ENCODE measurements around the gene NTM.

The NTM gene

DNA sequence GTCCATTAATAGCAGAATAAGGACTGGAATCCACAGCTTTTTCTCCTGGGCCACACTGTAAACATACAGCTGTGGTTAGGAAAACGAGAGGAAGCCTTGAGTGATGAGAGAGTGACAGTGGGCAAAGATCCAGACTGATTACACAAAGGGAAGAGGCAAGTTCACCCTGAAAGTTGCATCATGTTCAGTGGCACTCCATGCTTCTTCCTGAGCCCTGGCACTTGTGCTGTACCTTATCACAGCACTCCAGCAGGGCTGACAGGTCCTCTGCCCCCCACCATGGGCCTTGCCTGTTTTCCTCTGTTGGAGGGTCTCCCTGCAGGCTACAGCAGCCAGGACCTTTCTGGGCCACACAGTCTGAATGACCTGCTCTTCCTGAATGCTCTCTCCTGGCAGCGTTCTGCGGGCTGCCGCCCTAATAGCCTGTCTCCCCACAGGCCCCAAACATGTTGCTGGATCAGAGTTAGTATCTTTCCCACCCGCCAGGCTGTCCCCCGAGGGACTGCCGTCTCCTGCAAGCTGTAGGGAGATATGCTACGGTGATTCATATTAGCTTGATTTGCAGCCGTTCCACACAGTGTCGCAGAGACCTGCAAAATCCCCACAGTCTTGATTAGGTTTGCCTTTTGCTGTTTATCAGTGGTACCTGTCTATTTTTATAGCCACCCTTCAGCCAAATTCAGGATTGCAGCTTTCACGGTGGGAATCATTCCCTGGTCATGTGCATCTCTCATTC lies 60.2 kb downstream of the NTM start:
- TF ChIP-seq, protein P1, sequence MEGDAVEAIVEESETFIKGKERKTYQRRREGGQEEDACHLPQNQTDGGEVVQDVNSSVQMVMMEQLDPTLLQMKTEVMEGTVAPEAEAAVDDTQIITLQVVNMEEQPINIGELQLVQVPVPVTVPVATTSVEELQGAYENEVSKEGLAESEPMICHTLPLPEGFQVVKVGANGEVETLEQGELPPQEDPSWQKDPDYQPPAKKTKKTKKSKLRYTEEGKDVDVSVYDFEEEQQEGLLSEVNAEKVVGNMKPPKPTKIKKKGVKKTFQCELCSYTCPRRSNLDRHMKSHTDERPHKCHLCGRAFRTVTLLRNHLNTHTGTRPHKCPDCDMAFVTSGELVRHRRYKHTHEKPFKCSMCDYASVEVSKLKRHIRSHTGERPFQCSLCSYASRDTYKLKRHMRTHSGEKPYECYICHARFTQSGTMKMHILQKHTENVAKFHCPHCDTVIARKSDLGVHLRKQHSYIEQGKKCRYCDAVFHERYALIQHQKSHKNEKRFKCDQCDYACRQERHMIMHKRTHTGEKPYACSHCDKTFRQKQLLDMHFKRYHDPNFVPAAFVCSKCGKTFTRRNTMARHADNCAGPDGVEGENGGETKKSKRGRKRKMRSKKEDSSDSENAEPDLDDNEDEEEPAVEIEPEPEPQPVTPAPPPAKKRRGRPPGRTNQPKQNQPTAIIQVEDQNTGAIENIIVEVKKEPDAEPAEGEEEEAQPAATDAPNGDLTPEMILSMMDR (conservative IDR thresholded peaks at IDR 0.05; ENCODE audit: low read depth, low read length) = no peak
- no peak for DNase-seq (ENCODE audit: low read depth)
- no peak overlapping the region for H3K4me3 ChIP-seq (ENCODE audit: low read length)

DNA sequence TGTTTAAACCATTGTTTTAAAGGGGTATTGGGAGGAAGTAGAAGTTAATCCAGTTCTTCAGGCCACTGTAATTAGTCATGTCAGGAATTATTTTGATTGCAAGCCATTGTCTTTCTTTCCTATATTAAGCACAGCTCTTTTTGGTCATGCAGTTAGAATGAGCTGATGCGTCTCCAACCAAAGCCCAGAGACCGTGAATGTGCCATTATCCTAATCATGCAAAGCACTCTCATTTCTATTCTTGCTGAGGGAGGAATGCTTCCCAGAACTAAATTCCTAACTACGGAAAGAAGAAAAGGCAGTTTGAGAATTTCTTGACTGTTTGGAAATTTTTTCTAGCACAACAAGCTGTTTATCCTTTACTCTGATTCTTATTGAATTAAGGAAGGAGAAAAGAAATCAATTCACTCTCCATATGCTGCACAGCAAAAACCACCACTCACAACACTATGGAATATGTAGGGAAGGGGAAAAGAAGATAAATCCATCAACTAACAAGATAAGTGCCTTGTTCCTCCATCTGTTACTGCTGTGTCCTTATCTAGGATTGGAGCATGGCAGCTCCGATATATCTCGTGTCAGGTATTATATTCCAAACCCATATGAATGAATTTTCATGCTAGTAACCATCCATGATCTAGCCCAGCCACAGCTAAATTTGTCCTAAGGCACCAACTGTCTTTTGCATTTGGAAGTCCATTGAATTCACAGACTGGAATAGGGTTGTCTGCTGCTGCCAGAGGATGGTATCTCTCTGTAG lies 70.8 kb downstream of the NTM start:
- H3K4me3 ChIP-seq (ENCODE audit: low read length) = no peak overlapping the region
- DNase-seq (ENCODE audit: low read depth) = no peak
- TF ChIP-seq, protein P1 (conservative IDR thresholded peaks at IDR 0.05; ENCODE audit: low read depth, low read length) = no peak

DNA sequence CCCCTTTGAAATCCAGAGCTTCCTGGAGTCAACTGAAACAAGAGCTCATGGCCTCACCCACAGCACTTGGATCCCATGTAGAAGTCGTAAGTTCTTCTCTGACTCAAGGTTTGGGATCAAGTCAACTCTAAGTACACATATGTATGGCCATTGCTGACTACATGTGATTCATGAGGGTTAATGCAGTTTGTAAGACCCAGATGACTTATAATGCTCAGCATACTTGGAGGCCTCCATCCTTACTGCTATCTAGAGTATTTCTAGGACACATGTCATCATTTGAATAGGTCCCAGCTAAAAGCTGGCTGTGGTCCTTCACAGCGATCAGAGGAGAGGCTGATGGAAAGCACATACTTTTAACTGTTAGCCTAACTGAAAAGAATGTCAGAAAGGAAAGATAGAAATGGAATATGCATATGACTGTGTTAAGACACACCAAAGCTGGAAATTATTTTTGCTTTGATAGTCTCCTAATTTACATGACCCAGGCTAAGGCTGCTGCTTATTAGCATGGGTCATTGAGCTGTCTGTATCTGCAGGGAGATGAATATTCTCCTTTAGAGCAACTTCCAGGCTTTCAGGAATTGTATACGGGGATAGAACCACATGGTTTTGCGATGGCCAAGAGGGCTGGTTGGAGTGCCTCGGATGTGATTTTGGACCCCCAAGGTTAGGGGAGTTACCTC lies 76.3 kb downstream of the NTM start:
- TF ChIP-seq, protein P1 (conservative IDR thresholded peaks at IDR 0.05; ENCODE audit: low read depth, low read length) = no peak
- H3K4me3 ChIP-seq (ENCODE audit: low read length) = no peak overlapping the region

DNA sequence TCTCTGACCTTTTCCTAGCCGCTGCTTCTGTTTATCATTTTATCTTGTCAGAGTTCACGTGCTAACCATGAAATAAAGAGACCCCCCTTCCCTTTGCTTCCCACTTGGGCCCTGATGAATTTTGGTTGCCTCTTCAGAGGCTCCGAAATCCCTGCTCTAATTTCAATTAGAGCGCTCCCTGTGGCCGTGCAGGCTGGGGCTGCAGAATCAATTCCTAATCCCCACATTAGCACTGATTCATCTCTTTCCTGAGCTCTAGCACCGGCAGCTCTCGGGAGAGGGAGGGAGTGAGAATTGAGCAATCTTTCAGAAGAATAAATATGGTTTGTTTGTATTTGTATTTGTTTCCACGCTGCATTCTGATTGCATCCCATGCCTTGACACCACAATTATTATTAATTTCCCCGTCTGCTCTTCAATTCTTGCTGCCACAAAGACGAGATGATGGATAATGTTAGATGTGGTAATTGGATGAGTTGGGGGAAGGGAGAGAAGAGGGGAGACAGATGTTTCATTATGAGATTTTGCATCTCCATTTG lies 76.9 kb downstream of the NTM start:
- no peak overlapping the region for H3K4me3 ChIP-seq (ENCODE audit: low read length)
- TF ChIP-seq, protein P1 (conservative IDR thresholded peaks at IDR 0.05; ENCODE audit: low read depth, low read length) = no peak
- DNase-seq (ENCODE audit: low read depth) = no peak

More for the DNA sequence above, 76.3 kb downstream of the NTM start:
- DNase-seq (ENCODE audit: low read depth) = no peak

DNA sequence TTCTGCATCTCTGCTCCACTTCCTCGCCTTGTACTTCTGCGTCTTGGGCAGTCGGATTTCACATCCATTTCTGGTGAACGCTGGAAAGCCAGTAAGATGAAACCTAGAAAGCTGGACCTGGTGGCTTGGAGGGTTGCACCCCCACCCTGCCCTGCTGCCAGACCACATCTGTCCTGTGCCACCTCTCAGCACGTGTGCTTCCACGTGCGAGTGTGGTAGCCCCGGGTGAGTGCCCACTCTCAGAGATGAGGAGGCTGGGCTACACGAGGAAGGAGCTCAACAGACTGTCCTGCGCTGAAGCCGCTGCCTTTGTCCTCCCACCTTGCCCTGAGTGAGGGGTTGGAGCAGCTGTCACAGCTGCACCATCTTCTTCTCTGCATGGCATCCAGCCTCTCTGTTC lies 77.5 kb downstream of the NTM start:
- no peak for DNase-seq (ENCODE audit: low read depth)
- H3K4me3 ChIP-seq (ENCODE audit: low read length) = no peak overlapping the region
- TF ChIP-seq, protein P1 (conservative IDR thresholded peaks at IDR 0.05; ENCODE audit: low read depth, low read length) = no peak

DNA sequence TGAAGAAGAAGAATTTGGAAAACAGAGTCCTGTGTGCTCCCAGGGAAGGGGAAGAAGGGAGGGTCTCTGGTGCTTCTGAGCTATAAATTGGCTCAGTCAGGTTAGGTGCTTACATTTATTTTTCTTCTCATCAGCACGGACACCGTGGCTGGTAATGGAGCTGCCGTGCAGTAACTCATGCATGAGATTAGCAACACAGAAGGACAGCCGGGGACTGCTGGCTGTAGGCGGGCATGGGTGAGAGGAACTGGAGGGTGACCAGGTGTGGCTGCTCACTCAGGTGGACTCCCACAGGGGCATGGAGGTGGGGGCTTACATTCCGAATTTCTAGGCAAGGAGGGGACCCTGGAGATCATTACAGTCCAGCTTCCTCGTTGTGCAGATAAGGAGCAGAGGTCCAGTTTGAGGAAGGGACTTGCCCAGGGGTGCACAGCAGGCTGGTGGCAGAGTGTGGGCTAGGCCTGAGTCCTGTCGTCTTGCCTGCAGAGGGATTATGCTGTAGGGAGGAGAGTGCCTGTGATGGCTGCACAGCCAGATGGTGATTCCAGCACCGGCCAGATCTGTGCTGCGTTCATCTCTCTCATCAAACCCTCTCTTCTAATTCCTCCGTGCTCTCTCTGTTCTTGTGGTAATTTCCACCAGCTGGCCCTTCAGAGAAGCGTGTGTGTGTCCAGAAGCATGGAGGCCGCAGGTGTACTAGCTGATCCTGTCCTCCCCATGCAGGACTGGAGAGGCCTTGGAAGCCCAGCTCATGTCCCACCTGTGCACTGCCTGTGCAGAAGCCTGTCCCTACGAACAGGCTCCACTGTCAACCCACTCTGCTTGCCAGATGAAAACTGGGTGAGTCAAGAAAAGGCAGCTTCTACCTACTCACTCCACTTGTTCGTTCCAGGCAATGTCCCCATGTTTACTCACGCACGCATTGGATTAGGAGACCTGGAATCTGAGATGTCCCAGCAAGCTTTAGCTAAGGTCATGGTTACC lies 78.9 kb downstream of the NTM start:
- no peak overlapping the region for H3K4me3 ChIP-seq (ENCODE audit: low read length)
- DNase-seq (ENCODE audit: low read depth) = no peak
- TF ChIP-seq, protein P1 (conservative IDR thresholded peaks at IDR 0.05; ENCODE audit: low read depth, low read length) = no peak
